K562 (cell line): Measurements from ENCODE around the gene DENND6B. TPM values are rescaled to one million over a fixed set of nuclear protein-coding genes. Genes with fewer than 3 reads are reported as not detected.

Source experiments
- ATAC-seq: fragments of 200-7000 bp; cut with Tn5 transposase; 3 replicates; pipeline ENCODE4 v1.9.1; 2020; ENCODE audit warnings: moderate library complexity
- BruUV-seq: library from RNA; stranded (reverse); fragments of 400-500 nt; replicated peaks from 2 replicates; lab custom pipeline; 2021; lab: Mats Ljungman, UMichigan
- CTCF ChIA-PET: fragments of 300-600 bp; formaldehyde crosslinking; extraction: SDS; loops from one replicate; lab custom pipeline; 2021; ENCODE audit warnings: low intra/inter-chr PET ratio; lab: Yijun Ruan, JAX
- POLR2A ChIA-PET: fragments of 300-600, 350-650 bp; sonication (Branson Sonifier 250); formaldehyde crosslinking; extraction: SDS; loops from one replicate; lab custom pipeline; 2021; ENCODE audit warnings: antibody characterized with exemption, inconsistent platforms; lab: Yijun Ruan, JAX
- DNase-seq, 4 experiments: peaks; one replicate each; pipeline versions ENCODE4 v3.0.0 to v3.0.0-alpha.2; 2011 to 2018; ENCODE audit warnings: low spot score in 3 of 4, mixed read lengths in 3 of 4; ENCODE audit errors: extremely low read depth in 1 of 4
- FAIRE-seq: peaks from 2 replicates; lab custom pipeline; 2011; peaks lifted over from hg19 to GRCh38; lab: Jason Lieb, UNC
- H2AFZ ChIP-seq: 2 replicates; pipeline ENCODE4 v1.6.0; 2011; ENCODE audit warnings: low read depth, low read length, control low read depth, inconsistent platforms
- H3K27ac ChIP-seq: fragments of 200-600 bp; 3 replicates; pipeline ENCODE4 v1.8.0; 2011; ENCODE audit warnings: low read depth, mild to moderate bottlenecking, control low read depth, inconsistent platforms, low read length, moderate library complexity, mixed read lengths; ENCODE audit errors: extremely low read depth
- H3K27me3 ChIP-seq, 2 experiments: fragments of 300-600 bp in 1 of 2; 2 replicates in 1 of 2; 3 replicates in 1 of 2; pipeline versions ENCODE4 v1.6.0 to v1.8.0; 2011; ENCODE audit warnings: inconsistent platforms in 2 of 2, low read length in 2 of 2, mild to moderate bottlenecking in 1 of 2, mixed read lengths in 1 of 2, moderate library complexity in 1 of 2; ENCODE audit not compliant: control insufficient read depth in 2 of 2, insufficient read depth in 2 of 2
- H3K36me3 ChIP-seq: fragments of 300-600 bp; 3 replicates; pipeline ENCODE4 v1.8.0; 2011; ENCODE audit warnings: mild to moderate bottlenecking, low read length, inconsistent platforms; ENCODE audit not compliant: control insufficient read depth, insufficient read depth
- H3K4me1 ChIP-seq, 2 experiments: fragments of 200-600 bp in 1 of 2; replicated peaks in 1 of 2; 2 replicates in 1 of 2; 3 replicates in 1 of 2; pipeline versions ENCODE4 v1.5.1 to v1.8.0; 2011; ENCODE audit warnings: inconsistent platforms in 2 of 2, low read length in 2 of 2, mild to moderate bottlenecking in 1 of 2, mixed read lengths in 1 of 2, moderate library complexity in 1 of 2; ENCODE audit not compliant: control insufficient read depth in 2 of 2, insufficient read depth in 2 of 2
- H3K4me2 ChIP-seq: 2 replicates; pipeline ENCODE4 v1.6.1; 2011; ENCODE audit warnings: low read length, control low read depth, inconsistent platforms, mixed read lengths; ENCODE audit not compliant: insufficient read depth
- H3K4me3 ChIP-seq: fragments of 200-600 bp; sonication (generic), shearing (Covaris generic); 2 replicates; pipeline ENCODE4 v1.5.1; 2016; ENCODE audit warnings: control low read depth, inconsistent platforms
- H3K79me2 ChIP-seq: fragments of 200-600 bp; 3 replicates; pipeline ENCODE4 v1.8.0; 2011; ENCODE audit warnings: low read length, inconsistent platforms; ENCODE audit not compliant: control insufficient read depth, insufficient read depth
- H3K9ac ChIP-seq, 2 experiments: 2 replicates each; pipeline versions ENCODE4 v1.6.0 to v1.6.1; 2011; ENCODE audit warnings: low read depth in 2 of 2, low read length in 2 of 2, control low read depth in 1 of 2, inconsistent platforms in 1 of 2, mild to moderate bottlenecking in 1 of 2, mixed read lengths in 1 of 2; ENCODE audit not compliant: insufficient read depth in 1 of 2
- H3K9me1 ChIP-seq: one replicate; pipeline ENCODE4 v1.6.0; 2011; ENCODE audit warnings: inconsistent platforms, mild to moderate bottlenecking, low read length, moderate library complexity; ENCODE audit not compliant: control insufficient read depth, insufficient read depth
- H3K9me3 ChIP-seq: replicated peaks from 2 replicates; pipeline ENCODE4 v1.5.1; 2011; ENCODE audit warnings: low read depth, low read length, inconsistent platforms; ENCODE audit not compliant: control insufficient read depth, insufficient read depth
- H4K20me1 ChIP-seq: replicated peaks from 2 replicates; pipeline ENCODE4 v1.6.1; 2011; ENCODE audit warnings: low read length, inconsistent platforms, mixed read lengths; ENCODE audit not compliant: control insufficient read depth, insufficient read depth
- CTBP1 ChIP-seq: fragments of 450-650 bp; IDR thresholded peaks from 2 replicates; pipeline ENCODE4 v1.6.1; 2016; ENCODE audit warnings: borderline replicate concordance
- EP300 ChIP-seq: IDR thresholded peaks from 2 replicates; pipeline ENCODE4 v1.6.1; 2012; ENCODE audit warnings: low read length, improper control_type of control experiment
- FOXP1 ChIP-seq: sonication (generic); formaldehyde crosslinking; IDR thresholded peaks from 2 replicates; pipeline ENCODE4 v1.8.0; 2022; ENCODE audit warnings: mild to moderate bottlenecking, missing genetic modification reagents
- MIER1 ChIP-seq: fragments of 450-650 bp; IDR thresholded peaks from 2 replicates; pipeline ENCODE4 v1.6.1; 2016; ENCODE audit warnings: antibody characterized with exemption, mild to moderate bottlenecking, low read depth
- MTA3 ChIP-seq: fragments of 450-650 bp; formaldehyde crosslinking; IDR thresholded peaks from 2 replicates; pipeline ENCODE4 v1.6.1; 2017; ENCODE audit warnings: mild to moderate bottlenecking, borderline replicate concordance
- NCOA6 ChIP-seq: fragments of 450-650 bp; IDR thresholded peaks from 2 replicates; pipeline ENCODE4 v1.6.1; 2017; ENCODE audit warnings: mild to moderate bottlenecking
- RB1 ChIP-seq: fragments of 450-650 bp; IDR thresholded peaks from 2 replicates; pipeline ENCODE4 v1.6.1; 2017; ENCODE audit warnings: low read depth, mild to moderate bottlenecking
- WGBS: fragments of 100-300 bp; shearing (Covaris generic); methylation state at CpG from one replicate; pipeline ENCODE4 v1.1.6; 2016; ENCODE audit warnings: low coverage, mixed read lengths; ENCODE audit not compliant: insufficient coverage; ENCODE audit errors: missing lambda C conversion rate; 5-methylcytosine and 5-hydroxymethylcytosine counted together
- in situ Hi-C: fragments of 300-500 bp; cut with MboI; formaldehyde crosslinking; loops from 4 replicates; pipeline ENCODE4 v1.15.0; 2018; ENCODE audit warnings: inconsistent platforms, mixed read lengths
- intact Hi-C: fragments of 100-400 bp; cut with micrococcal nuclease; formaldehyde crosslinking; loops from 2 replicates; pipeline ENCODE4 v1.14.2; 2022
- polyA plus RNA-seq, 8 experiments: library from polyadenylated mRNA; depleted of rRNA in 4 of 8; stranded (reverse) in 5 of 8; unstranded in 3 of 8; fragments of >200 nt; fragmentation: Nextera tagmentation in 2 of 8; fragmentation: Illumina TruSeq in 1 of 8; extraction: Ambion mirVana in 2 of 8; extraction: Trizol in 1 of 8; gene quantifications; 2 replicates each; pipeline versions ENCODE4 v1.2.1 to v1.2.3, GENCODE V29; 2011 to 2014; ENCODE audit warnings: inconsistent platforms in 1 of 8, missing spikeins in 1 of 8
- total RNA-seq, 7 experiments: library from RNA; depleted of rRNA in 6 of 7; stranded (reverse); fragments of >200 nt in 6 of 7; fragmentation: Illumina TruSeq in 2 of 7; extraction: Trizol in 2 of 7; gene quantifications; 2 replicates each; pipeline versions ENCODE4 v1.2.1 to v1.2.3, GENCODE V29; 2011 to 2021; ENCODE audit warnings: low replicate concordance in 1 of 7
- TF ChIP-seq, protein P1 (sequence below): fragments of 450-650 bp; IDR thresholded peaks from one replicate; pipeline ENCODE4 v1.6.1; 2018; ENCODE audit warnings: mild to moderate bottlenecking, moderate library complexity; ENCODE audit not compliant: partially characterized antibody
- TF ChIP-seq, protein P2 (sequence below): fragments of 450-650 bp; IDR thresholded peaks from 2 replicates; pipeline ENCODE4 v1.6.1; 2016; ENCODE audit warnings: borderline replicate concordance
- TF ChIP-seq, protein P3 (sequence below): conservative IDR thresholded peaks from 2 replicates; pipeline ENCODE4 v1.6.1; 2011; ENCODE audit warnings: low read depth, mild to moderate bottlenecking, low read length; ENCODE audit not compliant: control insufficient read depth
- TF ChIP-seq, protein P4 (sequence below): sonication (generic); formaldehyde crosslinking; IDR thresholded peaks from 2 replicates; pipeline ENCODE4 v1.8.0; 2023; ENCODE audit warnings: mild to moderate bottlenecking, missing genetic modification reagents

The DENND6B gene
- total and polyA plus RNA-seq, 9 of the 15 experiments (the other 6 are each of a cell fraction or from before 2014, with no cell fraction given): 0.07 to 3.7 (median 1.5) TPM

DNA sequence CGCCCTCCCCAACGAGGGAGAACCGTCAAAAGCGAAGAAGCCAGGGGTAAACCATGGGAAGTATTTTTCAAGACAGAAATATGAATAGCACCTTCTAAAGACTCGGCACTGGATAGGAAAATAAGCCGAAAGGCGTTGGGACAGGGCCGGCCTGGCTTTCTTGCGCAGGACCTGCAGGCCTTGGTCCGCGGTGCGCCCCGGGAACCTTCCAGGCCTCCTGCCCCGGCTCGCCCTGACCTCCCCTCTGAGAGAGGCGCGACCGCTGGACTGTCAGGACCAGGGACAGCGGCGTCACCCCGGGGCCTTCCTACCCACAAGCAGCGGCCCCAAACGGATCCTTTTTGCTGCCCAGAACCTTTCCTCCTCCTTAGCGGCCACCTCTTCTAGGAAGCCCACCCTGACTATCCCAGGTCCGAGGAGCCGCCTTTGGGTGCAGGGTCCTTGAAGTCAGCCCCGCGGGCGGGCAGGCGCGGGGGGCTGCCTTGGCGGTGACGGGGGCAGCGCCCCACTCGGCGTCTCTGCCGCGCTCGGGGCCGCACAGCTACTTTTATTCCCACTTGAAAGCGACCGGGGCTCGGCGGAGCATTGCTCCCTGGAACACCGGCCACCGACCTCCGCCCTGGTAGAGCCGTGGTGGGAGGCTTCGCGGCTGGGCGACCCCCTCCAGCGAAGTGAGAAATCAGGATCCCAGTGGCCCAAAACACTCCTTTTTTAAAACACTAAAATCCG, 56.0 kb downstream of the DENND6B start:
- no TSS peak for BruUV-seq
- Histone ChIP-seq H3K4me2 (peak overlapping the region; percentile 58), H3K27ac (peak overlapping the region; percentile 36; the same call in 1 of the 3 replicates), H3K9me1 (no peaks in the 10 kb centered on the region), H3K79me2 (no peaks in the 10 kb centered on the region; the same call in 2 of the 3 replicates), H3K9me3 (no peaks in the 10 kb centered on the region), H4K20me1 (no peaks in the 10 kb centered on the region), H2AFZ (no peak overlapping the region), H3K4me3 (peak overlapping the region; percentile 49), H3K27me3 (no peaks in the 10 kb centered on the region), H3K9ac (peak overlapping the region; percentile 43 to 68; a peak in 3 of 4 replicates), H3K4me1 (peaks cover 7 to 79% of the 10 kb centered on the region in 2 experiments; a peak in 4 of 5 replicates), H3K36me3 (peaks cover 5% of the 10 kb centered on the region; the same call in 1 of the 3 replicates)
- 3% methylated on average over 35 of the region's 53 CpGs for WGBS
- intact Hi-C loops: loop anchor here (5.0 kb wide), 1 partner anchor 56 kb away; the partner anchor contains the start of gene DENND6B
- DNase-seq (peak; percentile 57 to 79 (median 64)), FAIRE-seq (peak; percentile 23), ATAC-seq (peak; percentile 78)
- POLR2A ChIA-PET: interaction anchor here (0.6 kb wide), 1 partner anchor 56 kb away, joined by 3 read pairs; the partner anchor contains the start of gene DENND6B
- CTCF ChIA-PET: no interaction called here
- in situ Hi-C loops: loop anchor here (5.0 kb wide), 1 partner anchor 56 kb away; the partner anchor contains the start of gene DENND6B
- TF ChIP-seq EP300 (no peak), RB1 (0 out of 2 replicates have a peak, but pooled peaks have one; percentile 48), FOXP1 (CRISPR knock-in tag) (0 out of 2 replicates have a peak, but pooled peaks have one; percentile 53), CTBP1 (peak; percentile 23; the same call in 1 of the 2 replicates), NCOA6 (no peak), MTA3 (no peak), MIER1 (peak; percentile 93)
- TF ChIP-seq, protein P1, sequence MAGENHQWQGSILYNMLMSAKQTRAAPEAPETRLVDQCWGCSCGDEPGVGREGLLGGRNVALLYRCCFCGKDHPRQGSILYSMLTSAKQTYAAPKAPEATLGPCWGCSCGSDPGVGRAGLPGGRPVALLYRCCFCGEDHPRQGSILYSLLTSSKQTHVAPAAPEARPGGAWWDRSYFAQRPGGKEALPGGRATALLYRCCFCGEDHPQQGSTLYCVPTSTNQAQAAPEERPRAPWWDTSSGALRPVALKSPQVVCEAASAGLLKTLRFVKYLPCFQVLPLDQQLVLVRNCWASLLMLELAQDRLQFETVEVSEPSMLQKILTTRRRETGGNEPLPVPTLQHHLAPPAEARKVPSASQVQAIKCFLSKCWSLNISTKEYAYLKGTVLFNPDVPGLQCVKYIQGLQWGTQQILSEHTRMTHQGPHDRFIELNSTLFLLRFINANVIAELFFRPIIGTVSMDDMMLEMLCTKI: no peak
- TF ChIP-seq, protein P2, sequence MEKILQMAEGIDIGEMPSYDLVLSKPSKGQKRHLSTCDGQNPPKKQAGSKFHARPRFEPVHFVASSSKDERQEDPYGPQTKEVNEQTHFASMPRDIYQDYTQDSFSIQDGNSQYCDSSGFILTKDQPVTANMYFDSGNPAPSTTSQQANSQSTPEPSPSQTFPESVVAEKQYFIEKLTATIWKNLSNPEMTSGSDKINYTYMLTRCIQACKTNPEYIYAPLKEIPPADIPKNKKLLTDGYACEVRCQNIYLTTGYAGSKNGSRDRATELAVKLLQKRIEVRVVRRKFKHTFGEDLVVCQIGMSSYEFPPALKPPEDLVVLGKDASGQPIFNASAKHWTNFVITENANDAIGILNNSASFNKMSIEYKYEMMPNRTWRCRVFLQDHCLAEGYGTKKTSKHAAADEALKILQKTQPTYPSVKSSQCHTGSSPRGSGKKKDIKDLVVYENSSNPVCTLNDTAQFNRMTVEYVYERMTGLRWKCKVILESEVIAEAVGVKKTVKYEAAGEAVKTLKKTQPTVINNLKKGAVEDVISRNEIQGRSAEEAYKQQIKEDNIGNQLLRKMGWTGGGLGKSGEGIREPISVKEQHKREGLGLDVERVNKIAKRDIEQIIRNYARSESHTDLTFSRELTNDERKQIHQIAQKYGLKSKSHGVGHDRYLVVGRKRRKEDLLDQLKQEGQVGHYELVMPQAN: peak; percentile 63; the same call in 1 of the 2 replicates
- TF ChIP-seq, protein P3, sequence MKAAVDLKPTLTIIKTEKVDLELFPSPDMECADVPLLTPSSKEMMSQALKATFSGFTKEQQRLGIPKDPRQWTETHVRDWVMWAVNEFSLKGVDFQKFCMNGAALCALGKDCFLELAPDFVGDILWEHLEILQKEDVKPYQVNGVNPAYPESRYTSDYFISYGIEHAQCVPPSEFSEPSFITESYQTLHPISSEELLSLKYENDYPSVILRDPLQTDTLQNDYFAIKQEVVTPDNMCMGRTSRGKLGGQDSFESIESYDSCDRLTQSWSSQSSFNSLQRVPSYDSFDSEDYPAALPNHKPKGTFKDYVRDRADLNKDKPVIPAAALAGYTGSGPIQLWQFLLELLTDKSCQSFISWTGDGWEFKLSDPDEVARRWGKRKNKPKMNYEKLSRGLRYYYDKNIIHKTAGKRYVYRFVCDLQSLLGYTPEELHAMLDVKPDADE: 0 out of 2 replicates have a peak, but pooled peaks have one; percentile 48
- TF ChIP-seq, protein P4, sequence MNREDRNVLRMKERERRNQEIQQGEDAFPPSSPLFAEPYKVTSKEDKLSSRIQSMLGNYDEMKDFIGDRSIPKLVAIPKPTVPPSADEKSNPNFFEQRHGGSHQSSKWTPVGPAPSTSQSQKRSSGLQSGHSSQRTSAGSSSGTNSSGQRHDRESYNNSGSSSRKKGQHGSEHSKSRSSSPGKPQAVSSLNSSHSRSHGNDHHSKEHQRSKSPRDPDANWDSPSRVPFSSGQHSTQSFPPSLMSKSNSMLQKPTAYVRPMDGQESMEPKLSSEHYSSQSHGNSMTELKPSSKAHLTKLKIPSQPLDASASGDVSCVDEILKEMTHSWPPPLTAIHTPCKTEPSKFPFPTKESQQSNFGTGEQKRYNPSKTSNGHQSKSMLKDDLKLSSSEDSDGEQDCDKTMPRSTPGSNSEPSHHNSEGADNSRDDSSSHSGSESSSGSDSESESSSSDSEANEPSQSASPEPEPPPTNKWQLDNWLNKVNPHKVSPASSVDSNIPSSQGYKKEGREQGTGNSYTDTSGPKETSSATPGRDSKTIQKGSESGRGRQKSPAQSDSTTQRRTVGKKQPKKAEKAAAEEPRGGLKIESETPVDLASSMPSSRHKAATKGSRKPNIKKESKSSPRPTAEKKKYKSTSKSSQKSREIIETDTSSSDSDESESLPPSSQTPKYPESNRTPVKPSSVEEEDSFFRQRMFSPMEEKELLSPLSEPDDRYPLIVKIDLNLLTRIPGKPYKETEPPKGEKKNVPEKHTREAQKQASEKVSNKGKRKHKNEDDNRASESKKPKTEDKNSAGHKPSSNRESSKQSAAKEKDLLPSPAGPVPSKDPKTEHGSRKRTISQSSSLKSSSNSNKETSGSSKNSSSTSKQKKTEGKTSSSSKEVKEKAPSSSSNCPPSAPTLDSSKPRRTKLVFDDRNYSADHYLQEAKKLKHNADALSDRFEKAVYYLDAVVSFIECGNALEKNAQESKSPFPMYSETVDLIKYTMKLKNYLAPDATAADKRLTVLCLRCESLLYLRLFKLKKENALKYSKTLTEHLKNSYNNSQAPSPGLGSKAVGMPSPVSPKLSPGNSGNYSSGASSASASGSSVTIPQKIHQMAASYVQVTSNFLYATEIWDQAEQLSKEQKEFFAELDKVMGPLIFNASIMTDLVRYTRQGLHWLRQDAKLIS (CRISPR knock-in tag): 0 out of 2 replicates have a peak, but pooled peaks have one; percentile 54
